ENCODE results near the gene LYSMD2.
"Not testable (repeated sequence)": the region's sequence is repeated elsewhere in the genome, so short reads cannot be mapped to it uniquely, and the experiment has no call there.

LYSMD2 gene

DNA sequence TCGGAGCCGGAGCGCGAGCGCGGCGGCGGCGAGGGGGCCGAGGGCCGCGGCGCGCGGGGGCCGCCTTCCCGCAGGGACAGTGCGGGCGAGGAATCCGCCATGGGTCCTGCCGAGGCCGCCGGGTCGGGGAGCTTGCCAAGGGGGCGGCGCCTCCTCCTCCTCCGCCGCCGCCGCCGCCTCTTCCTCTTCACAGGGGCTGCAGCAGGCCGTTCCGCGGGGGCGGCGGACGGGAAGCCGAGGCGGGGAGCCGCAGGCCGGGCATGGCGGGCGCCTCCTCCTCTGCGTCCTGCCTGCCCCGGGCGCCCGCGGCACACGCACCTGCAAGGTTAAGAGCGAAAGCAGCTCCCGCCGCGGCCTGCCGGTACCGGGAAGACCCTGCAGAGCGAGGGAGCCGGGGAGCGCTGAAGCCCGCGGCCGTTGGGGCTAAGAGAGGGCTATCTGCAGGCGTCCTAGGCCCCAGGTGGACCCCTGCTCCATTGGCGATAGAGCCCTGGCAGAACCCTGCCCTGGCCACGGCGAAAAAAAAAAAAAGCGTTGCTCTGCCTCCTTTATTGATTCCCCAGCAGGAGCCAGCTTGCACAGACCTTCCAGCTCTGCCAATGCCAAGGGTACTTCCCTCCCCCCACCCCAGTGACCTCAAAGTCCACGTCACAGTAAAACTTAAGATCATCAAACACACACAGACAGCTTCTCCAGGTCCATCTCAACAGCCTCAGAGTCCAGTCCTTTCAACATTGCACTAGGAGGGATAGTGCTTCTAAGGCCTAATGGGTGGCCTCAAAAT is at the start of gene LYSMD2:
LYSMD2 (minus strand) TSS at position 134 of the 784 bp plus-strand sequence; CDS start at position 101, 33 bp downstream.
- peak; percentile 53 for DNase-seq

GRCh38 chr15:51787130-51787529 is 49.7 kb upstream of the LYSMD2 start:
- not testable (repeated sequence) for DNase-seq

- no peak for DNase-seq
Observed at GRCh38 chr15:51783967-51784366, 46.5 kb upstream of the LYSMD2 start.

DNA sequence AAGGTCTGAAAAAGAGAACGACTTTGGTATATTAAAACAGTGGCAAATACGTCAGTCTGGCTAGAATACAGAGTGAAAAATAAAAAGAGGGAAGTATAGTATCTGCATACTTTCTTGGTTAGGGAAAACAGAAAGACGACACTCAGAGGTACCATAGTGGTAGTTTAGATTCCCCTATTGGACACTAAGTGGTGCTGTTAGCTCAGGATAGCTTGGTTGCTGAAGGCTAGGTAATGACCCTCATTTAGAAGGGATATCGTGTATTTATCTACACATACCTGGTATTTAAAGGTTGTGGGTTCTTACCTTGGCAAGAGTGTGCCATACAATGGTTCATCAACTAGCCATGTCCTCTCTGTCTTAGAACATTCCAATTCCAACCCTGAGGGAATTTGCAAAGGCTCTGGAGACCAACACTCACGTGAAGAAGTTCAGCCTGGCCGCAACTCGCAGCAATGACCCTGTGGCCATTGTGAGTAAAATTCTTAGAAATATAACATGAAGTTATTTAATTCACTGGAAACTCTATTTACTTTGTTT is 45.0 kb upstream of the LYSMD2 start:
- no peak for DNase-seq

- no peak for DNase-seq
Observed at GRCh38 chr15:51781506-51781905, 44.1 kb upstream of the LYSMD2 start.

DNA sequence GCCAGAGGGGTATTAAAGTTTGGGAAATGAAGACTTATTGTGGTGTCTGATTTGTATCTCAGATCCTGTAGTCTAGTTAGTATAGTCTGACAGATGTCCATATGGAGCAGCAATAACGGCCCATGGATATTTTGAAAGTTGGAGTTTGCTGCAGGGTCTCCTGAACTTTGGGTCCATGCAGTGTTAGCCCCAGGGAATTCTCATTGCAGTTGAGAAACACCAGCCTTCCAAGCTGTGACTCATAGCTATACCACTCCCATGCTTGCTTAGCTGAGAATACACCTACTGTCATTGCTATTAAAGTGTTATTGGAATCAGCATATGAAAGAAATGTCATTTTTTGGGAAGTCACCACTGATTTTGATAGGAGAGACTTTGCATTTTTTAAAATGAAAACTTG is 43.2 kb upstream of the LYSMD2 start:
- DNase-seq, result no peak

- DNase-seq, result peak; percentile 73
Observed at GRCh38 chr15:51776952-51777569, 39.6 kb upstream of the LYSMD2 start.

GRCh38 chr15:51775967-51776816 is 38.7 kb upstream of the LYSMD2 start:
- DNase-seq, result peak; percentile 55

GRCh38 chr15:51774916-51775315 is 37.5 kb upstream of the LYSMD2 start:
- no peak for DNase-seq

- no peak for DNase-seq
Observed at GRCh38 chr15:51771773-51772172, 34.3 kb upstream of the LYSMD2 start.

- DNase-seq, result no peak
Observed at GRCh38 chr15:51770902-51771301, 33.4 kb upstream of the LYSMD2 start.

DNA sequence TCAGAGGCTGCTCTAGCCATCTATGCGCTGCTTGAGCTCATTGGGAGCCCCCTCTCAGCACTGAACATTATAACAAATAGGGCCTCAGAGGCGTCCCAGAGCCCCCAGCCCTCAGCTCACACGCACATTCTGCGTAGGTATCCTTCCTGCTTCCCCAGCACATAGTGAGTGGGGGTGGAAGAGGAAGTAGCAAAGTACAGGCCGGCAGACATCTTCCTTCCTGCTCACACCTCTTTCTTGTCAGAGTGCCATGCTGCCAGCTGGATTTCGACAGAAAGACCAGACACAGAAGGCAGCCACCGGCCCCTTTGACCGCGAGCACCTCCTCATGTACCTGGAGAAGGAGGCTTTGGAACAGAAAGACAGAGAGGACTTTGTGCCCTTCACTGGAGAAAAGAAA is 30.6 kb upstream of the LYSMD2 start:
- no peak for DNase-seq

DNA sequence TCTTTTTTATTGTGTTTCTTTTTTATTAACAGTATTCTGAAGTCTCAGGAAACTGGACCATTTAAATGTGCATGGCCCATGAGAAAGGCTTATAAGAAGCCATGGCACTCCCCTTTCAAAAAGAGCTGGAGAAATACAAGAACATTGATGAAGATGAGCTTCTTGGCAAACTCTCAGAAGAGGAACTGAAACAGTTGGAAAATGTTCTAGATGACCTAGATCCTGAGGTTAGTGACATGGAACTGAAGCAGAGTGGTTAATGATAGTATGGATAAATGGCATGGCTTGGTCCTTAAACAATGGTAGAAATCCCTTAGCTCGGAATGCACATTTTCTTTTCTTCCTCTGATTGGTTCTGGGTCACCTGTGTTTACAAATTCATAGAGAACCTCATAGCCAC is 28.9 kb upstream of the LYSMD2 start:
- no peak for DNase-seq

DNA sequence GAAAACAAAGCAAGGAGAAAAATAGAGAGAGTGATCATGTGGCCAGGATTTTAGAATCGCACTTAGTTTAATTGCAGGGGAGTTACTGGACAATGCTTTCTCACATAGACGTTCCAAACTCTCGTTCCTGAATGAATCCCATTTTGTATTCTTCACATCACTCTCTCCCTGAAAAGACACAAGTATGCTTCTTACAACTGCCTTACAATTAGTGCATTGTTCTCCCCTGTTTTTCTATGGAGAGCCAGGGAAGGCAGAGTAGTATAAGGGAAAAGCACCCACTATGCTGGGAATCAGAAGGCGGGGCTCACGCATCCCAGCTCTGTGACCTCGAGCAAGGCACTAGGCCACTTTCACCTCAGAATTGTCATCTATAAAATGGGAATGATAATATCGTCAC is 28.3 kb upstream of the LYSMD2 start:
- DNase-seq, result no peak

DNA sequence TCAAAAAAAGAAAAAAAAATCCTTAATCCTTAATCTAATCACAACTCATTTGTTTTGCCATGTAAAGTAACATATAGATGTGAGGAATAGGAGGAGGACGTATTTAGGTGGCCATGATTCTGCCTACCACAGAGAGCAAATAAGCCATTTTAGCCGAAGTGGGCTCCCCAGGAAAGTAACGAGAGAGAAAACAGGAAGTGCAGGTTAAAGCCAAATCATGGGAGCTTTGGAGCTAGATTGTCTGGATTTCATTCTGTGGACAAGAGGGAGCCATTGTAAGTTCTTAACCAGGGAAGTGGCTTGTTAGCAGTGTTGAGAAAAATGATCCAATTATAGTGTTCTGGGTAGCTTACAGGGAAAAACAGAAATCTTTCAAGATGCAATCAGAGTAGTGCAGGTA is 23.4 kb upstream of the LYSMD2 start:
- no peak for DNase-seq

- DNase-seq, result no peak
Observed at GRCh38 chr15:51759557-51760070, 22.2 kb upstream of the LYSMD2 start.

GRCh38 chr15:51758645-51759044 is 21.2 kb upstream of the LYSMD2 start:
- DNase-seq, result no peak

GRCh38 chr15:51757450-51757849 is 20.0 kb upstream of the LYSMD2 start:
- DNase-seq, result no peak

DNA sequence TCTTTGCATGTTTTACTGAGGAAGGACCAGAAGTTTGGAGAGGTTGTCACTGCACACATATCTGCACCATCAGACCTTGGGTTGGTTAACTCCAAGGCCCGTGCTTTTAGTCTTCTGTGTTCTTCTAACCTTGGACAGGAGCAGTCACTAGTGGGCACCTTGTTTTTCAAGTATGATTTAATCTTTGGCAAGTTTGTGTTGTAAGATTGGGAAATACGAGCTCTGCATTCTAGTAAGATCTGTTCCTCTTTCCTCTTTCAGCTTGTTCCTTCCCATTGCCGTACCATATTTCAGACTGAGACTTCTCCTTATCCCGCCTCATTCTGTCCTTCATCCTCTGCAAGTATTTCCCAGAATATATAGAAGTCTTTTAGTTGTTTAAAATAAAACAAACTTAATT is 19.0 kb upstream of the LYSMD2 start:
- DNase-seq, result no peak

DNA sequence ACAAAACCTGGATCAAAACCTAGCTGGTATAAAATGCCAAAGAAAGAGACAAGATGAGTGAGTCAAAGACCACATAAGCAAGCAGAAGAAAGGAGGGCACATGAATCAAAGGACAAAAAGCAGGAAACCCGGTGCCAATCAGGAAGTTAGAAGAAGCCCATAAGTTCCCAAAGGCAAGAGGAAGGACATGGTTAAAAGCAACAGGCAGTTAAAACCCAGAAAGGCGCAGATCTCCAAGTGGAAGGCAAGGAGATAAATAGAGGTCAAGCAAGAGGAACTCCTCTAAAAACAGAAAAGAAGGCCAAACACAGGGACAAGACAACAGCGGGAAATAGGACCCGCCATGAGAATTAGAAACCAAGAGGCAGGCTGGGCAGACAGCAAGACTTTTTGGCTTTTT is 18.3 kb upstream of the LYSMD2 start:
- DNase-seq, result no peak

GRCh38 chr15:51754267-51754666 is 16.8 kb upstream of the LYSMD2 start:
- DNase-seq, result no peak

GRCh38 chr15:51752888-51753287 is 15.4 kb upstream of the LYSMD2 start:
- DNase-seq, result no peak

Data from CD4-positive, alpha-beta T cell treated with Interleukin-4 for 4 hours (primary cell).